ENCODE measurements around the gene TOLLIP.
A peak's percentile ranks its signal among the peaks of the same experiment; 100 is the strongest.
"Not testable (repeated sequence)": the region's sequence is repeated elsewhere in the genome, so short reads cannot be mapped to it uniquely, and the experiment has no call there.

Gene TOLLIP

GRCh38 chr11:1264444-1264843 is 45.0 kb downstream of the TOLLIP start:
- DNase-seq (ENCODE audit: low read depth in 2 of 2), result peak in 1 of 2 donors; percentile 27

GRCh38 chr11:1263010-1263409 is 46.4 kb downstream of the TOLLIP start:
- peak in 1 of 2 donors; percentile 9 for DNase-seq (ENCODE audit: low read depth in 2 of 2)

DNA sequence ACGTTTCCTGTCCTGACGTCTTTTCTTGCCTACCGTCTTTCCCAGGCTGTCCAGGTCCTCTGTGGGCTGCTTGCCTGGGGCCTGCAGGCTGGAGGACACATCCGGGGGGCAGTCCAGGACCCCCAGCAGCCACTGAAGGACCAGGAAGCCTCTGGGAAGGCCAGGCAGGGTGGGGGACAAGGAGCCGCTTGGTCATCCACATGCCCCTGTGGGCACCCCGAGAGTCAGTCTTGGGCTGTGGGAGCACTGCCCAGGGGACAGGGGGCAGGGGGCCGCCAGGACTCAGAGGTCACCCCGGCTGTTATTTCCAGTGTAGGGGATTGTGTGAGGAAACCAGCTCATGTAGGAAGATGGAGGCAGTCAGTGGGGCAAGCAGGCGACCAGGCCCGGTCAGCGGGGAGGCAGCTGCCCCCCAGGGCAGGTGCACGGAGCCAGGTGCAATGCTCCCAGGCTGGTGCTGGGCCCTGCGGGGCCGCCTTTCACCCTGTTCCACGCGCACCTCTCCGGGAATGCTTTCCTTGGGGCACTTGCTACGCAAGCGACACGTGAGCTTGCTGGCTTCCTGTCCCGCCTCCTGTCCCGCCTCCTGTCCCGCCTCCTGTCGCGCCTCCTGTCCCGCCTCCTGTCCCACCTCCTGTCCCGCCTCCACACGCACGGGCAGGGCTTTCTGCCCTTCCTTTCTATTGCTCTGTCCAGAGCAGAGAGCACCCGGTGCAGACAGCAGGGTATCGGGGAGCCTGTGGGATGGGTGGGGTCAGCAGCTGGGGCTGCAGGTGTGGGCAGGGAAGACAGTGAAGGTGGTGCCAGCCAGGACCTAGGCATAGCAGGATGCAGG is 47.0 kb downstream of the TOLLIP start:
- DNase-seq (ENCODE audit: low read depth in 2 of 2), result peak; percentile 78 to 82

- no peak for DNase-seq (ENCODE audit: low read depth in 2 of 2)
Measured at GRCh38 chr11:1261241-1262071, 48.0 kb downstream of the TOLLIP start.

DNA sequence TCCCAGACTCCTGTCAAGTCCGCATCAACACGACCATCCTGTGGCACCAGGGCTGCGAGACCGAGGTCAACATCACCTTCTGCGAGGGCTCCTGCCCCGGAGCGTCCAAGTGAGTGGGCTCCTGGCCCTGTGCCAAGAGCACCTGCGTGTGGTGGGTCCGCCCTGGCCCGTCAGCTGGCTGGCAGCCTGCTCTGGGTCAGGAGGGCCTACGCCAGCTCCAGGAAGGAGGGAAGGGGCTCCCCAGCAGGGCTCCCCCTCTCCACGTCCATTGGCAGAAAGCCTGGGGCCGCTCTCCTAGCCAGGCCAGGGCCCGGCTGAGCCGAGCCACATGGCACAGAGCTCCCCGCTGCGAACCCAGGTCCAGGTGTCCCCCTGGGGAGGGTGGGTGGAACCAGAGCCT is 48.8 kb downstream of the TOLLIP start:
- no peak for DNase-seq (ENCODE audit: low read depth in 2 of 2)

DNA sequence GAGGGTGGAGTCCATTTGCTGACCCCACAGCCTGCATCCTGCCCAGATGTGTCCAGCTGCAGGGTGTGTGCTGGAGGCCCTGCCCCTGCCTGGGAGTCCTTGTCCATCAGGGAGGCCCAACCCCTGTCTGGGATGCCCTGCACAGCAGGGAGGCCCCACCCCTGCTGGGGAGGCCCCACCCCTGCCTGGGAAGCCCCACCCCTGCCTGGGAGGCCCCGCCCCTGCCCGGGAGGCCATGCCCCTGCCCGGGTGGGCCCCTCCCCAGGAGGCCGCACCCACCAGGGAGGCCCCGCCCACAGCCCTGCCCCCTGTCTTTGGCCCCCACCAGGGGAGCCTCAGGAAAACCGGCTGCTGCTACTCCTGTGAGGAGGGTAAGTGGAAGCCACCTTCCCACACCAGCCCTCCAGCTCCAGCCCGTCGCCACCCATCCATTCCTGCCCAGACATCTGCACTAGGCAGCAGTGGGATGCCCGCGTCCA is 49.4 kb downstream of the TOLLIP start:
- DNase-seq (ENCODE audit: low read depth in 2 of 2), result peak; percentile 29 to 48

- DNase-seq (ENCODE audit: low read depth in 2 of 2), result no peak
Measured at GRCh38 chr11:1259561-1259960, 49.9 kb downstream of the TOLLIP start.

DNA sequence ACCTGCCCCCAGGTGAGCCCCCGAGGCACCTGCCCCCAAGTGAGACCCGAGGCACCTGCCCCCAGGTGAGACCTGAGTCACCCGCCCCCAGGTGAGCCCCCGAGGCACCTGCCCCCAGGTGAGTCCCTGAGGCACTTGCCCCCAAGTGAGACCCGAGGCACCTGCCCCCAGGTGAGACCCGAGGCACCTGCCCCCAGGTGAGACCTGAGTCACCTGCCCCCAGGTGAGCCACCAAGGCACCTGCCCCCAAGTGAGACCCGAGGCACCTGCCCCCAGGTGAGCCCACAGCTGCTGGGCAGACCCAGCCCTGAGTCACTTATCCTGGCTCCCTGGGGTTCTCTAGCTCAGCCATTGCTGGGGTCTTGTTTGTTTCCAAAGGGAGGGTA is 50.4 kb downstream of the TOLLIP start:
- DNase-seq (ENCODE audit: low read depth in 2 of 2), result no peak

DNA sequence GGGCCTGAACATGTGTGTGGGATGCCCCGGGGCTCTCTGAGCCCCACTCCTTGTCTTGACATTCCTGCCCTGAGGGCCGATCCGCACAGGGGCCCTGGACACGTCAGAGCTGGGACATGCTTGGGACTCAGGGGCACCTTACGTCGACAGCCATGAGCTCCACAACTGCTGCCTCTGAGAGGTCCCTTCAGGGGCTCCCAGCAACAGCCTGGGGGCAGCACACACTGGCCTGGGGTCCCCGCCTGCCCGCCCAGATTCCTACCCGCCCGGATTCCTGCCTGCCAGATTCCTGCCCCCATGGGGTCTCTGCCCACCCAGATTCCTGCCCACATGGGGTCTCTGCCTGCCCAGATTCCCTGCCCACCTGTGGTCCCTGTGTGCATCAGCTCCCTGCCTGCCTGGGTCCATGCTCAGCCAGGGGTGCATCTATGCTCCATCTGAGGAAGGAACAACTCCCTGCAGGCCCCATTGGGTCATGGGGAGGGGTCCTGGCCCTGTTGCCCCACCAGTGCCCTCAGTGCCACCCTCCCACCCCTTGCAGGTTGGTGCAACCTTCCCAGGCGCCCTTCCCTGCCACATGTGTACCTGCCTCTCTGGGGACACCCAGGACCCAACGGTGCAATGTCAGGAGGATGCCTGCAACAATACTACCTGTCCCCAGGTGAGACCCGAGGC is 50.9 kb downstream of the TOLLIP start:
- DNase-seq (ENCODE audit: low read depth in 2 of 2), result no peak

DNA sequence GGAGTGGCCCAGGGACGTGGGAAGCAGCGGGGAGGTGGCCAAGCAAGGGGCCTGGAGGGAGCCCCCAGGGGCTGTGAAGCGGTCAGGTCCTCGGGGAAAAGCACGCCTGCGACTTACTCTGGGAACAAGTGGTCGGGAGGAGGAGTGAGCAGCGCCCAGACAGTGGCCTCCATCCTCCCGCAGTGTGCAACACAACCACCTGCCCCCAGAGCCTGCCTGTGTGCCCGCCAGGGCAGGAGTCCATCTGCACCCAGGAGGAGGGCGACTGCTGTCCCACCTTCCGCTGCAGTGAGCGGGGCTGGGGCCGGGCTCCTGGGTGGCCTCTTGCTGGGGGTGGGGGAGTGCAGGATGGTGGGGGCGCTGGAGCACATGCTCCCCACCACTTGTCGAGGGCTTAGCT is 51.5 kb downstream of the TOLLIP start:
- no peak for DNase-seq (ENCODE audit: low read depth in 2 of 2)

GRCh38 chr11:1257366-1257765 is 52.1 kb downstream of the TOLLIP start:
- DNase-seq (ENCODE audit: low read depth in 2 of 2), result no peak

- no peak for DNase-seq (ENCODE audit: low read depth in 2 of 2)
Measured at GRCh38 chr11:1256257-1257045, 53.0 kb downstream of the TOLLIP start.

DNA sequence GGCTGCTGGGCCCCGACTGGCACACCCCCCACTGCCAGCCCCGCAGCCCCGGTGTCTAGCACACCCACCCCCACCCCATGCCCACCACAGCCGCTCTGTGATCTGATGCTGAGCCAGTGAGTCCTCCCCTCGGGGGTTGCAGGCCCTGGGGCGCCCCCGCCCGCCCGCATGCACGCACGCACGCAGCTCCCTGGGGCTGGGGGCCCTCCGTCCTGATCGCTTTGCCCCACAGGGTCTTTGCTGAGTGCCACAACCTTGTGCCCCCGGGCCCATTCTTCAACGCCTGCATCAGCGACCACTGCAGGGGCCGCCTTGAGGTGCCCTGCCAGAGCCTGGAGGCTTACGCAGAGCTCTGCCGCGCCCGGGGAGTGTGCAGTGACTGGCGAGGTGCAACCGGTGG is 54.3 kb downstream of the TOLLIP start:
- DNase-seq (ENCODE audit: low read depth in 2 of 2), result no peak

DNA sequence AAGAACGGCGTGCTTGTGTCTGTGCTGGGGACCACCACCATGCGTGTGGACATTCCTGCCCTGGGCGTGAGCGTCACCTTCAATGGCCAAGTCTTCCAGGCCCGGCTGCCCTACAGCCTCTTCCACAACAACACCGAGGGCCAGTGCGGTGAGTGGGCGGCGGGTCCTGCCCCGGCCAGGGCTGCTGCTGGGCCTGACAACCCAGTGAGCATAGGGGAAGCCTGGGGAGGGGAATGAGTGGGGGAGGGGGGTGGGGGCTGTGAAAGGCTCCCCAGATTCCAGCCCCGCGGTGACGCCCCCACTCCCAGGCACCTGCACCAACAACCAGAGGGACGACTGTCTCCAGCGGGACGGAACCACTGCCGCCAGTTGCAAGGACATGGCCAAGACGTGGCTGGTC is 54.7 kb downstream of the TOLLIP start:
- DNase-seq (ENCODE audit: low read depth in 2 of 2), result no peak

GRCh38 chr11:1254086-1254648 is 55.3 kb downstream of the TOLLIP start:
- DNase-seq (ENCODE audit: low read depth in 2 of 2), result no peak

DNA sequence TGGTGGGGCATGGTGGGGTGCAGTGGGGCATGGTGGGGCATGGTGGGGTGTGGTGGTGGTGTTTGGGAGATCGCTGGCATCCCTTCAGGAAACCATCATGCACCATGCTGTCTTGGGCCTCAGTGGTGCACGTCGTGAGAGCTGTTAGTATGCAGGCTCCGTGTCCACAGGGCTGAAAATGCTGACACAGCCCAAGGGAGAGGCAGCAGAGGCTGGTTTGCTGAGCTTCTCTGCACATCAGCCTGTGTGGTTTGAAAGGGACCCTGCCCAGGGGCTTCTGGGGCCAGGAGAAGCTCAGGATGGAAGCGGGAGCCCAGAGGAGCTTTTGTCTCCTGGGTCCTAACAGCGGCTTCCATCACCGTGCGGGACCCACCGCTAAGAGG is 56.3 kb downstream of the TOLLIP start:
- DNase-seq (ENCODE audit: low read depth in 2 of 2), result no peak

- DNase-seq (ENCODE audit: low read depth in 2 of 2), result no peak
Measured at GRCh38 chr11:1252371-1253102, 56.9 kb downstream of the TOLLIP start.

- DNase-seq (ENCODE audit: low read depth in 2 of 2), result no peak
Measured at GRCh38 chr11:1251236-1251770, 58.1 kb downstream of the TOLLIP start.

DNA sequence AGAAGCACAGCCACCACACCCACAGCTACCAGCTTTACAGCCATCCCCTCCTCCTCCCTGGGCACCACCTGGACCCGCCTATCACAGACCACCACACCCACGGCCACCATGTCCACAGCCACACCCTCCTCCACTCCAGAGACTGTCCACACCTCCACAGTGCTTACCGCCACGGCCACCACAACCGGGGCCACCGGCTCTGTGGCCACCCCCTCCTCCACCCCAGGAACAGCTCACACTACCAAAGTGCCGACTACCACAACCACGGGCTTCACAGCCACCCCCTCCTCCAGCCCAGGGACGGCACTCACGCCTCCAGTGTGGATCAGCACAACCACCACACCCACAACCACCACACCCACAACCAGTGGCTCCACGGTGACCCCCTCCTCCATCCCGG is 59.0 kb downstream of the TOLLIP start:
- not testable (repeated sequence) for DNase-seq (ENCODE audit: low read depth in 2 of 2)

DNA sequence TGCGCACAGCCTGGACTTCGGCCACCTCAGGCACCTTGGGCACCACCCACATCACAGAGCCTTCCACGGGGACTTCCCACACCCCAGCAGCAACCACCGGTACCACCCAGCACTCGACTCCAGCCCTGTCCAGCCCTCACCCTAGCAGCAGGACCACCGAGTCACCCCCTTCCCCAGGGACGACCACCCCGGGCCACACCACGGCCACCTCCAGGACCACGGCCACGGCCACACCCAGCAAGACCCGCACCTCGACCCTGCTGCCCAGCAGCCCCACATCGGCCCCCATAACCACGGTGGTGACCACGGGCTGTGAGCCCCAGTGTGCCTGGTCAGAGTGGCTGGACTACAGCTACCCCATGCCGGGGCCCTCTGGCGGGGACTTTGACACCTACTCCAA is 60.5 kb downstream of the TOLLIP start:
- DNase-seq (ENCODE audit: low read depth in 2 of 2), result not testable (repeated sequence)
